GM18526 (cell line): ENCODE data around the gene CTNNBIP1.

Experiments used
- POLR2A ChIP-seq: IDR thresholded peaks from 3 replicates; pipeline ENCODE4 v1.6.1; 2011; ENCODE audit not compliant: insufficient read length; ENCODE audit errors: extremely low read depth

CTNNBIP1 gene

GRCh38 chr1:9888886-9889285, 21.2 kb downstream of the CTNNBIP1 start:
- no peak for TF ChIP-seq POLR2A

GRCh38 chr1:9887070-9887469, 23.0 kb downstream of the CTNNBIP1 start:
- TF ChIP-seq POLR2A = no peak

GRCh38 chr1:9886092-9886742, 23.9 kb downstream of the CTNNBIP1 start:
- TF ChIP-seq POLR2A = no peak

- no peak for TF ChIP-seq POLR2A
Observed at GRCh38 chr1:9884805-9885204, 25.3 kb downstream of the CTNNBIP1 start.

- no peak for TF ChIP-seq POLR2A
Observed at GRCh38 chr1:9883585-9884449, 26.3 kb downstream of the CTNNBIP1 start.

- no peak for TF ChIP-seq POLR2A
Observed at GRCh38 chr1:9882945-9883303, 27.1 kb downstream of the CTNNBIP1 start.

GRCh38 chr1:9882296-9882944, 27.6 kb downstream of the CTNNBIP1 start:
- TF ChIP-seq POLR2A = no peak

- TF ChIP-seq POLR2A = no peak
Observed at GRCh38 chr1:9881838-9882249, 28.2 kb downstream of the CTNNBIP1 start.

- no peak for TF ChIP-seq POLR2A
Observed at GRCh38 chr1:9878404-9878803, 31.7 kb downstream of the CTNNBIP1 start.

GRCh38 chr1:9877962-9878361, 32.1 kb downstream of the CTNNBIP1 start:
- TF ChIP-seq POLR2A = no peak

GRCh38 chr1:9875636-9876000, 34.5 kb downstream of the CTNNBIP1 start:
- TF ChIP-seq POLR2A = no peak

- TF ChIP-seq POLR2A = no peak
Observed at GRCh38 chr1:9874959-9875635, 35.0 kb downstream of the CTNNBIP1 start.

- no peak for TF ChIP-seq POLR2A
Observed at GRCh38 chr1:9874412-9874811, 35.7 kb downstream of the CTNNBIP1 start.

- TF ChIP-seq POLR2A = no peak
Observed at GRCh38 chr1:9873992-9874391, 36.1 kb downstream of the CTNNBIP1 start.

- no peak for TF ChIP-seq POLR2A
Observed at GRCh38 chr1:9873385-9873784, 36.7 kb downstream of the CTNNBIP1 start.
